ENCODE results near the gene ATP2C2. TPM values are rescaled to one million over a fixed set of nuclear protein-coding genes. Genes with fewer than 3 reads are reported as not detected.

Gene ATP2C2
- total RNA-seq, 2 donors from 2014 or later, result 2.0 to 2.6 TPM

DNA sequence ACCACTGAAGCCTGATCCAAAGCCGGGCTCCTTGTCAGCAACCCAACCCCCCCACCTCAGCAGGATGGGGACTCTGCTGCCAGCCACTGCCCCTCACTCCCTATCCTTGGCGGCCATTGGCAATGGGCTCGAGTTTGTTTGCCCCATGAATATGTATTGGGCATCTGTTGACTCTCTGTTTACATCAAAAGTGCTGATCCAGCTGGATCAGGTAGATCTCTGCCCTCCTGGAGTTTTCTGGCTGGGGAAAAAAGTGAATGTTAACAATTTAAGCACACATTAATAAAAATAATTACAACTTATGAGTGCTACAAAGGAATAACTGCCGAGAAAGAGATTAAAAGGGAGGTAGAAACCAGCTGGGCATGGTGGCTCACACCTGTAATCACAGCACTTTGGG, 62.5 kb downstream of the ATP2C2 start:
- no peaks in the 10 kb centered on the region for H3K4me1 Mint-ChIP-seq
- no peaks in the 10 kb centered on the region for H3K9me3 ChIP-seq (ENCODE audit: control insufficient read depth, low read length)
- no peaks in the 10 kb centered on the region for H3K36me3 Mint-ChIP-seq (ENCODE audit: low read depth)
- H3K36me3 ChIP-seq (ENCODE audit: control insufficient read depth, insufficient read depth, low read length), result no peaks in the 10 kb centered on the region
- DNase-seq, result no peak
- no peak overlapping the region for H3K27ac Mint-ChIP-seq
- no peak overlapping the region for H3K9ac ChIP-seq (ENCODE audit: extremely low read depth, low read length, poor library complexity, severe bottlenecking)
- 67 to 79% methylated on average over 3 to 4 of the region's 4 CpGs for WGBS, 2 experiments (ENCODE audit: insufficient coverage in 1 of 2, insufficient read length in 1 of 2)
- peaks cover 23% of the 10 kb centered on the region for H3K27me3 ChIP-seq (ENCODE audit: control insufficient read depth, insufficient read depth, low read length, poor library complexity, severe bottlenecking)
- no peak overlapping the region for H3K4me3 Mint-ChIP-seq
- H3K27ac ChIP-seq (ENCODE audit: low read depth, low read length), result no peak overlapping the region
- peaks cover 20% of the 10 kb centered on the region for H3K27me3 Mint-ChIP-seq (ENCODE audit: insufficient read depth)
- H3K4me1 ChIP-seq (ENCODE audit: control insufficient read depth, insufficient read depth, low read length), result no peaks in the 10 kb centered on the region
- TF ChIP-seq, protein P1, sequence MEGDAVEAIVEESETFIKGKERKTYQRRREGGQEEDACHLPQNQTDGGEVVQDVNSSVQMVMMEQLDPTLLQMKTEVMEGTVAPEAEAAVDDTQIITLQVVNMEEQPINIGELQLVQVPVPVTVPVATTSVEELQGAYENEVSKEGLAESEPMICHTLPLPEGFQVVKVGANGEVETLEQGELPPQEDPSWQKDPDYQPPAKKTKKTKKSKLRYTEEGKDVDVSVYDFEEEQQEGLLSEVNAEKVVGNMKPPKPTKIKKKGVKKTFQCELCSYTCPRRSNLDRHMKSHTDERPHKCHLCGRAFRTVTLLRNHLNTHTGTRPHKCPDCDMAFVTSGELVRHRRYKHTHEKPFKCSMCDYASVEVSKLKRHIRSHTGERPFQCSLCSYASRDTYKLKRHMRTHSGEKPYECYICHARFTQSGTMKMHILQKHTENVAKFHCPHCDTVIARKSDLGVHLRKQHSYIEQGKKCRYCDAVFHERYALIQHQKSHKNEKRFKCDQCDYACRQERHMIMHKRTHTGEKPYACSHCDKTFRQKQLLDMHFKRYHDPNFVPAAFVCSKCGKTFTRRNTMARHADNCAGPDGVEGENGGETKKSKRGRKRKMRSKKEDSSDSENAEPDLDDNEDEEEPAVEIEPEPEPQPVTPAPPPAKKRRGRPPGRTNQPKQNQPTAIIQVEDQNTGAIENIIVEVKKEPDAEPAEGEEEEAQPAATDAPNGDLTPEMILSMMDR (conservative IDR thresholded peaks at IDR 0.05), result no peak
- H3K9me3 Mint-ChIP-seq, result no peaks in the 10 kb centered on the region
- H3K4me3 ChIP-seq (ENCODE audit: low read length), result no peak overlapping the region

DNA sequence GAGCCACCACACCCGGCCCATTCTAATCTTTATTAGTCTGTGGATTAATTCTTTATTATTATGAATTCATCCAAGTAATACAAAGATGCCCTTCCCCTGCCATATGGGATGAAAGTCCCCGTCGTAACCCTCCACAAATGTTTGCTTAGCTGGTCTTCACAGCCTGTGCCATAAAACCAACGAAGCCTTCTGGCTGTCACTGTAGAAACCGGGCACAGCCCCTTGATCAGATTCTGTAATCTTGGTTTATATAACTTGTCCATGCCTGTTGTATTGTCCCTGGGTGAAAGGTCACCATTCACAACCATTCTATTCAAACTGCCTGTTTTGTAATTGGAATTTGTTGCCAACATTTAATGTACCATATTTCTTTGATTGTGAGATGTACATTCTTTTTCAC, 66.5 kb downstream of the ATP2C2 start:
- Mint-ChIP-seq H3K27me3 (ENCODE audit: insufficient read depth) (peaks cover 9% of the 10 kb centered on the region), H3K4me3 (no peak overlapping the region), H3K4me1 (no peaks in the 10 kb centered on the region), H3K9me3 (no peaks in the 10 kb centered on the region), H3K27ac (no peak overlapping the region), H3K36me3 (ENCODE audit: low read depth) (no peaks in the 10 kb centered on the region)
- H3K9me3 ChIP-seq (ENCODE audit: control insufficient read depth, low read length), result no peaks in the 10 kb centered on the region
- no peak overlapping the region for H3K9ac ChIP-seq (ENCODE audit: extremely low read depth, low read length, poor library complexity, severe bottlenecking)
- no peak overlapping the region for H3K27ac ChIP-seq (ENCODE audit: low read depth, low read length)
- no peaks in the 10 kb centered on the region for H3K36me3 ChIP-seq (ENCODE audit: control insufficient read depth, insufficient read depth, low read length)
- H3K27me3 ChIP-seq (ENCODE audit: control insufficient read depth, insufficient read depth, low read length, poor library complexity, severe bottlenecking), result peaks cover 8% of the 10 kb centered on the region
- TF ChIP-seq, protein P1 (conservative IDR thresholded peaks at IDR 0.05), result no peak
- WGBS, 2 experiments (ENCODE audit: insufficient coverage in 1 of 2, insufficient read length in 1 of 2), result 93 to 100% methylated on average over 3 to 4 of the region's 5 CpGs
- H3K4me3 ChIP-seq (ENCODE audit: low read length), result no peak overlapping the region
- DNase-seq, result no peak
- H3K4me1 ChIP-seq (ENCODE audit: control insufficient read depth, insufficient read depth, low read length), result no peaks in the 10 kb centered on the region

DNA sequence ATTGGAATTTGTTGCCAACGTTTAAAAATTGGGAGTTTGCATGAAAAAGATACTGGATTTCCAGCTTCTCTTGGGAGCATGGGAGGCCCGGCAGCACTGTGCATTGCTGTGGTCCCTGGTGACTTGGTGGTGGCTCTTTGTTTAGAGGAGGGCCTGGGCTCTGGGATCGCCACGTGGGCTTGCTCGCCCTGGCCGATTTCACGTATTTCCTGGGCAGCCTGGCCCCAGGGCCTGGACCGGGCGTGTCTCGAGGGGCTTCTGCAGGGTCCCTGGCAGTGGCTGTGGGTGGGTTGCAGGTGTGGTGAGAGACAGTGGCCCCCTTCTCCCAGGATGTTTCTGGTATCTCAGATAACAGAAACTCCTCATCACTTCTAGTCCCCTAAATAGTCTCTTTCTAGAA, 67.9 kb downstream of the ATP2C2 start:
- H3K9me3 ChIP-seq (ENCODE audit: control insufficient read depth, low read length), result no peaks in the 10 kb centered on the region
- no peaks in the 10 kb centered on the region for H3K36me3 ChIP-seq (ENCODE audit: control insufficient read depth, insufficient read depth, low read length)
- H3K27ac Mint-ChIP-seq, result no peak overlapping the region
- H3K9ac ChIP-seq (ENCODE audit: extremely low read depth, low read length, poor library complexity, severe bottlenecking), result no peak overlapping the region
- no peaks in the 10 kb centered on the region for H3K4me1 Mint-ChIP-seq
- no peaks in the 10 kb centered on the region for H3K36me3 Mint-ChIP-seq (ENCODE audit: low read depth)
- no peaks in the 10 kb centered on the region for H3K4me1 ChIP-seq (ENCODE audit: control insufficient read depth, insufficient read depth, low read length)
- WGBS, 2 experiments (ENCODE audit: insufficient coverage in 1 of 2, insufficient read length in 1 of 2), result 89 to 91% methylated on average over 6 to 10 of the region's 10 CpGs
- no peak for DNase-seq
- H3K4me3 ChIP-seq (ENCODE audit: low read length), result no peak overlapping the region
- H3K27ac ChIP-seq (ENCODE audit: low read depth, low read length), result no peak overlapping the region
- H3K27me3 ChIP-seq (ENCODE audit: control insufficient read depth, insufficient read depth, low read length, poor library complexity, severe bottlenecking), result peaks cover 3% of the 10 kb centered on the region
- H3K9me3 Mint-ChIP-seq, result no peaks in the 10 kb centered on the region
- peaks cover 9% of the 10 kb centered on the region for H3K27me3 Mint-ChIP-seq (ENCODE audit: insufficient read depth)
- no peak overlapping the region for H3K4me3 Mint-ChIP-seq
- TF ChIP-seq, protein P1 (conservative IDR thresholded peaks at IDR 0.05), result no peak
